HG03571 (cell line): ENCODE measurements around the gene HS1BP3.
A peak's percentile ranks its signal among the peaks of the same experiment; 100 is the strongest.

Experiments used
- ATAC-seq: cut with Tn5 transposase; IDR thresholded peaks from one replicate; pipeline ENCODE4 v1.9.1; 2021; ENCODE audit not compliant: unreplicated experiment

The HS1BP3 gene

DNA sequence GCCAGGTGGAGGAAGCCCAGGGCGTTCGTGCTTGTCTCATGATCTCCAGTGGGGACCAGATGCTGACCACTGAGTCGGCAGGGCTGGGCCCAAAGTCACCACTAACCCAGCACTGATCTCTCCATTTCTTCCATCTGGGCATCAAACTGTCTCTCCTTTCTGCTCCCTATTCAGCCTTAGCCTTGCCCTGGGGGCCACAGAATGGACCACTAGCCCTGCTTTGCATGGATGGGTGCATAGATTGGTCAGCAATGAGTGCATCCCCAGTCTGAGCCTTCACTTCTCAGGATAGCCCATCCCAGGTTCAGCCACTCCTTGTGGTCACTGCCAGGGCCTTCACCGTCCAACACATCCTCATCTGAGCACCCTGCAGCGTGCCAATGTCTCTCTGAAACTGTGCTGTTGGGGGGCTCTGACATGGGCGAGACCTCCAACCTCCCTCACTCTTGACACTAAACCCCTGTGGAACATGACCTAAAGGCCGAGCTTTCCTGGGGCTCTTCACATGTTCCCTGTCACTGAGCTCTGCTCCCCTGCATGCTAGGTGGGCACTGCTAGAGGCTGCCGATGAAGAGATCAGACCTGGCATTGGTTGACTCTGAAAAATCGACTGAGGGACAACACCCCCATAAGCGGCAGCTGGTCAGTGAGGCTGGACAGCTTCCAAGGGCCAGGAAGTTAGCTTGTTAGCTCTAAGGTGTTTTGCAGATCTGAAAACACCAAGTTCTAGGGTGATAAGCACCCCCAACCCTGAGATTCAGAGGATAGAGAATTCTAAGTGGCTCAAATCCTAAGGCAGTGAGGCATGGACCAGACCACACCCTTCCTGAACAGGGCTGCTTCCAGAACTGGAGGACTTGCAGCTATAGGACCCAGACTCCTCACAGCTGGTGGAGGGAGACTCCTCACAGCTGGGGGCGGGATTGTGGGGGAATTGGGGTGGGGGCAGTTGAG is 61.7 kb downstream of the HS1BP3 start:
- ATAC-seq: no peak

DNA sequence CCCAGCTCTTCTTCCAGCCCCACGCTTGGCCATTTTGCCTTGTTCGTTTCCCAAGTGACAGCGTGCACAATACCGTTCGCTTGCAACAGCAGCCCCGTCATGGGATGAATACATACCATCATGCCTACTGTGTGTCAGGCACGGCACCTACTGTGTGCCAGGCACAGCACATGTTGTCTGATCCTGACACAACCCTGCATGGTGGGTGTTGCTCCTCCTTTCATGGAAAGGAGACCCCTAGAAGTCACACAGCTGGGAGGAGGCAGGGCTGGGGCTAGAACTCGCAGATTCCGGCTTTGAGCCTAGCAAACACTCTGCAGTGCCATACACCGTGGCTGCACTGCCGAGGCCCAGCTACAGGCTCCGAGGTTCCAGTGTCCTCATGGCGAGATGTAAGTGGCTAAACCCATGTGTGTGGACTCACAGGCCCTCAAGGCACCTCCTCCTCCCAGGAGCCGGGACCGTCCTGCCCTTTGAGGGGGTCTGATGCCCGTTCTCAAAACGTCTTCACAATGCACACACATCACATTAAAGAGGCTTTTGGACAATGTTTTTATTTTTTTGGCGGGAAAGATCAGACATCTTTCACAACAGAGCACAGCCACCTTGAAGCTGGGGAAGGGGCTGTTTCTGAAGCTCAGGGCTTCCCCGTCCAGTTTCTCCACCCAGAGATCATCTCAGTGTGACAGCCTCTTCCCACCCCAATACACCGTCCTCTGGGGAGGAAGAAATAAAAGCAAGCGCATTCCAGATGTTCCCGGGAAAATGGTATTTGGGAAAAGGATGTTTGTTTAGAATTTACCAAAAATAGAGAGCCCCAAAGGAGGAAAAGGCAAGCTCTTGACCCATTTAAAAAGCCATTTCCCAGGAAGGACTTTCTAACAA is 64.9 kb downstream of the HS1BP3 start:
- ATAC-seq: no peak

DNA sequence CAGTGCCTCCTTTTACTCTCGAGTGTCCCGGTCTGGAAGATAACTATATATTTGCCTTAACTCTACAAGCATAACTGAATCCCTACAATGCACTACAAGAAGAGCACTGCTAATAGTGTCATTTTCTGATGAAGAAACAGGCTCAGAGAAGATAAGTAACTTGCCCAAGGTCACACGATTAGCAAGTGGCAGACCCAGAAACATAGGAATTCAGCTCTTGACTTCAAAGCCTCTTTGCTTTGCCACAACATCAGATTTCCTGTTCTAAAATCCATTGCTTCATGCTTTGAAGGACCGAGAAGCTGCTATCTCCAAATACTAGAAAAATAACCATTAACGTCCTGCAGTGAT is 65.6 kb downstream of the HS1BP3 start:
- no peak for ATAC-seq

DNA sequence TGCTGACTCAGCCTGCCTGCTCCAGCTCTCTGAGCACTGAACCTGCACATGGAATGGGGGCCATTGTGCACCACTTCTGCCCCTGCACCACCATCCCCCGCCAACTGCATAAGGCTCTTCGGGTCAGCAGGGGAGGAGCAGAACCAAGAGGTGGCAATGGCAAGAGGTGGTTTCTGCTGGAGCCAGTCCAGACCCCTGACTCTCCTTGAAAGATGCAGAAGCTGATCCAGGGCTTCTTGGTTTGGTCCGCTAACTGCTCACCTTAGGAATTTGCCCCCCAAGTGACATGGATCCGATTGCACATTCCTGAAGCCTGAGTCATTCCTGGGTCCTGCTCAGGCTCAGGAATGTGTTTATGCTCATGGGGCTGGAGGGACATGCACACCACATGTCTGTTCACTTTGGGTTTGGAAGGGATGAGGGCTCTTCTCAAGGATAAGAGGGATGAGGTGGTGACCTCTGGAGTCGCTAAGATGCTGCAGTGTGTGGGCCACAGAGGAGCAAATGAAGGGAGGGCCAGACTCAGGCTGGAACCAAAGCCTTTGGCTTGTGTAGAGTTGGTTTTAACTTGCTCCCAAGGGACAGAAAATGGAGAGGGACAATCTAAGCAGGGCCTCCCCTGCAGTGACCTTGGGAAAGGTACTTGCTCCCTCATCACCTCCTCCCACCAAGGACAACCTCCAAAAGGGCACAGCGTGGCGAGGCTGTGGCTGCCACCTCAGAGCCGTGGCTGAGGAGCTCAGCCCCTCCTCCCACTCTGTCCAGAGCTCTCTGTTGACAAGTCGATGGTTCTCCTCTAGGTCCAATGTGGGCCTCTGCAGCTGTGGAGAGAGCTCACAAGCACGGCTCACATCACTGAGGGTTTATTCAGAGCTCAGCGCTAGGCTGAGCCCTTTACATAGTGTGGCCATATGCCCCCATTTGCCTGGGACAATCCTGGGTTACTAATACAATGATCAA is 66.2 kb downstream of the HS1BP3 start:
- no peak for ATAC-seq

DNA sequence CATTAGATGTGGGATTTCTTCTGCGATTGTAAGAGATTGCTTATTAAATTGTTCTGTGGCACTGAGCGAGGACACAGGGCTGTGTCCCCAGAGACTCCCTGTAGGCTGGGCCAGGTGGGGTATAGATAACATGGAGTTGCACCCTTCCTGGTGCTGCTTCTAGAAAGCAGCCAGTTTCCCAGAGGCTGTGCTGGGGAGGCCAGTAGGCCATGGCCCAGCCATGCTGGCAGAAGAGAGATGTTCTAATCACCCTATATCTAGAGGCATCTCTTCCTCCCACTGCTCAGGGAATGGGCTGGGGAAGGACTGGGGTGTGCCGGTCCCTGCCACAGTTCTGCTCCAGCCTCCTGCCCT is 66.9 kb downstream of the HS1BP3 start:
- ATAC-seq: no peak

DNA sequence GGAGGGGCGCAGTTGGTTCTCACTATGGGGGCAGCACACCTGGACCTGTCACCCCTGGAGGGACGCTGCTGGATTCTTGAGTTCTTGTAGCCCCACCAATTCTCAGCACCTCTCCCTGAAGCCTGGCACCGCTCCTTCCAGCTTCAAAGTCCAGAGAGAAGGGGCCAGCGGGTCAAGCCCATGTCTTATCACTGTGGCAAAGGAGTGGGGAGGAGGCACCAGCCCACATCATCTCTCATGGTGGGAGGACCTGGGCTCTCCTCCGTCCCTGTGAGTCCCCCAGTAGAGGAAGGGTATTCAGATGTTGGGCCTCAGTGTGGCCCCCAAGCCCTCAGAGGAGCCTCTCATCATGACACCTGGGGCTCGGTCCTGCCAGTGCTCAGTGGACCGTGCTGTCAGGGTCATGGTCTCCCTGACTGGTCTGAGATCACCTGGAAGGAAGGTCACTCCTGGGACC is 67.4 kb downstream of the HS1BP3 start:
- no peak for ATAC-seq

DNA sequence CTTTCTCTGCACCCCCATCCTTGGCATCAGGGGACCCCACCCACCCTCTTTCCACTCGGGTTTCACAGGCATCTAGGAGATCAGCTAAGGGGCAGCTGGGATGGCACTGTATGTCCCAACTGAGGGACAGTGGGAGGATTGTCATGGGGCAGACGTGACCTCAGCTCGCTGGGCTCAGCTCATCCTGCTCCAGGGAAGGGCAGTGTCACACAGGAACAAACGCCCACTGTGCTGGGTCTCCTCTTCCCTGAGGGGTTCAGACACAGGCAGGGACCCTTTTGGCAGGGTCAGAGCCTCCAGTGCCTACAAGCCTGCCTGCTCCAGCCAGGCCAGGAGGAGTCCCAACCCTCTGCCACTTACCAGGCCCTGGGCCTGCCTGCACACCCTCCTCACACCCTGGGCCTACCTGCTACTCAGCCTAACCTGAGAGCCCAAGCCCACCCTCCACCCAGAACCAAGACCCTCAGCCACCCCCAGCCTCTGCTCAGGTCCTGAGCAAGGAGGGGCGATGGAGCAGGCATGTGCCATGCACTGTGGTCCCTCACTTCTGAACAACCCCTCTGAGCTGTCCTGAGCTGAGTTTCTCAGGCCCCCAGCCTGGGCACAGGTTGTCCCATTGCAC is 68.2 kb downstream of the HS1BP3 start:
- no peak for ATAC-seq

DNA sequence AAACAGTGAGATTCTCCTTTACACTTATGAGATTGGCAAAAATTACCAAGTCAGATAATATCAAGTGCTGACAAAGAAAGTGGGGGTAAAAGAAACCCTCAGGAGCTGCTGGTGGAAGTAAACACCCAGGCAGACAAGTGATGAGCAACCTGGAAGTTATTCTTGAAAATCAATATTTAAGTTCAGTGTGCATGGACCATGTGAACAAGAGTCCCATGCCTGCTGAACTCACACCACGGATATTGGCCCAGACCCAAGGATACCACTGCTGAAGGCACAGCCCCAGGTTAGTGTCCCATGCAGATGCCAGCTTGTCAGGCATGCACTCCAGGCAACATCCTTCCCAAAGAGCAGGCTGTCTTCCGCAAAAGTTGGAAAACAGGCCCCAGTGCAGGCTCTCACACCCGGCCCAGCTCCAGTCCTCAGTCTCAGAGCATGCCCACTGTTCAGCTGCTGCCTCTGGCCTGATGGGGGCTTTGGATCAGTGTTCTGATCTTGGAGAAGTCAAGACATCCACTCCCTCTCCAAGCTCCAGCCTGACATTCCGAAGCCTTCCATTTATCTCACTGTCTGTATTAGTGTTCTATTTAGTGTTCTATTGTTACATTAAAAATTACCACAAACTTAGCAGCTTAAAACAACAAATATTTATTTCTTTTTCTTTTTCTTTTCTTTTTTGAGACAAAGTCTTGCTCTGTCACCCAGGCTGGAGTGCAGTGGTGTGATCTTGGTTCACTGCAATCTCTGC is 70.0 kb downstream of the HS1BP3 start:
- ATAC-seq: no peak

DNA sequence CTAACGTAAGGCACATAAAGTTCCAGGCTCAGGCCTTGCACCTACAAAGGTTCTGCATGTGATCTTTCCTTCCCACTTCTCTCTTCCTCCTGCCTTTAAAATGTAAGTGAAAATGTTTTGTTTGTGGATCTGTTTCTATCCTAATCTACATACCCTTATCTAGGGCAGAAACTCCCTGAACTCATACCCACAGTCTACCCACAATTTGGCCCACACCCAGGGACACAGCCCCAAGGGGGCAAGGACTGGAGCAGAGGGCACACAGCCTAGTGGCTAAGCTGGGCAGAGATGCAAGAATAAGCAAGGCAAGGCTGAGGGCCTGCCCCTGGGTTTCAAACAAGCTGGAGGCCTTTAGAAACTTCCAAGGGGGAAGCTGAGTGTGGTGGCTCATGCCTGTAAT is 71.0 kb downstream of the HS1BP3 start:
- ATAC-seq: no peak

DNA sequence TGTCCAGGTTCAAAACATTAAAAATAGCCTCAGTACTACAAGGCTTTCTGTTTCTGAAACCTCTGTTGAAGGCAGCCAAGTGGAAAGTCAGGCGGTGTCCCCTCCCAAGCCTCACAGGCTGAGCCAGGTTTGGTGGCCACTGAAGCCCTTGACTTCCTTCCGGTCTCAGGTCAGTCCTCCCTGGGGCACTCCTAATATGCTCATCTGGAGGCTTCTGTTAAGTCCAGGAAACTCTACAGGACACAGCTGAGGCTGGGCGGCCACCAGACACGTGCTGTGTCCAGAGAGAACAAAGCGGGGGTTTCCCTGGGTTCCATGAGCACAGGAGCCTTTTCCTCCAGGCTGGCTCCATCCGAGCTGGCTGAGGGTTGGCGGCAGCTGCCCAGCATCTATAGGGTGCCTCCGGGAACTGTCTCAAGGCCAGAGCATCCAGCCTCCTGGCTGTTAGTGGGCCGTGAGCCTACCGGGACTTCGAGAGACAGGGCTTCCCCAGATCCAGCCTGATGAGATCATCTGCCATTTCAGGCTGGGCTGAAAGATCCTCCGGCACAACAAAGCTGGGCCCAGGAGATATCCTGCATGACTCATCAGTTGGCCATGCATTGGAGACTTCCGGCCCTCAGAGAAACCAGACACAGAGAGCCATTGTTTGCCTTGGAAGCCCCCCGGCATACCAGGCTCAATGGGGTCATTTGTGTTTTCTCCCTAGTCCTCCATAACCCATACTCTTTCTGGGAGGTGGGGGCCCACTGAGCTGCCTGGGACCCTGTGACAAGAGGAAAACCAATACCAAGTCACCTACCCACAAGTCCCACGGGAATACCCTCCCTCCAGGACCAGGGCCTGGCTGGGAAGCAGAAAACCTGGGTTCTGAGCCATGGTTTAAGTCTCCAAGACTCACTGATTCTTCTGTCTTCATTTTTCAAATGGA is 71.7 kb downstream of the HS1BP3 start:
- ATAC-seq: peak; percentile 69

DNA sequence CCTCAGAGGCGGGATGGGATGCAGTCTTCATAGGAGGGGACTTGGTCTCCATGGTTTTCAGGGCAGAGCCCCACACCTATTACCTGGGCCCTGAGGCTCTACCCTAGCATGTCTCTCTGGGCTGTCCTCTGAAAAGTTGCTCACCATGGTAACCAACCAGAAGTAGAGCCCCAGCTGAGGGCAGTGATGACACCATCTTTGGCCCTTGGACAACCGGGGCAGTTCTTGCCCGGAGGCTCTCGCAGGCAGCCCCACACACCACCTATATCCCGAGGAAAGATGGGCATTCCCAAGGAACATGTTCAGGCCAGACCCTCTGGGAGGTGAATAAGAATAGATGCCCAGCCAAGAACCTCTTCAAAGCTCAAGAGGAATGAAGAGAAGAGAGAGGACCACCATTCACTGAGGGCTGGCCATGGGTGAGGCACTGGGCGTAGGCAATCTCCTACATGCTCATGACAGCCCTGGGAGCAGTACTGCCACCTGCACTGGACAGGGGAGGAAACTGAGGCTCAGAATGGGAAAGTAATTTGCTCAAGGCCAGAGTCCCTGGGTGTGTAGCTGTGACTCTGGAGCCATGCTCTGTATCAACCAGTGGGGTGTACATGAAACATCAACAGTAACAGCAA is 72.5 kb downstream of the HS1BP3 start:
- ATAC-seq: no peak

DNA sequence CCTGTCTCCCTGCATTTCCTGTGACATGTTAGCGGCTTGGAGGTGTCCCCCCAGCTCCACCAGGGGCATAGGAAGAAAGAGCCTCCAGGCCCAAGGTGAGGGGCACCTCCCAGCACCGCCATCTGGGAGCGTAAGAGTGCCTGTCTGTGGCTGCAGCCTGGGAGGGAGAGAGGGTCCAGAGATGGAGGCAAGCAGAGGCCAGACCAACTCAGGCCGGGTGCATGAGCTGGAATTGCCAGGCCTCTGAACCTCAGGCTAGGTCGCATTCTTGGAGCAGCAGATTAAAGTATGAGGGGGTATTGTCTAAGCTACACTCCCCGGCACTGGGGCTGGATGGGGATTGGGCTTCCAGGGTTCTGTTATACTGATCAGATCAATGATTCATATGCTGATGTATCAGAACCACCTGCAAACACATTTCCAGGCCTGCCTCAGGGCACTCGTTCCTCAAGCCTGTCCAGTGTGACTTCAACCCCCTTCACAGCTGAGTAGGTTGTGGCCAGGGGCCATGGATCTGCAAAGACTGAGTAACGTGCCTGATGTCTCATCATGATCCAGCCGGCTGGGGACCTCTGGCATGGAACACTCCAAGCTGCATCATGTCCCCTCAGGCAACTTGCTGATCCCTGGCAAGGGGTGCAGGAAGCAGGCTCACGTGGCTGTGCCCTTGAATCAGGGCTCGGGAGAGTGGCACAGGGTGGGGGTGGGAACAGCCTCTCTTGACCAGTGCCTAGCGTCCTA is 73.2 kb downstream of the HS1BP3 start:
- ATAC-seq: no peak

DNA sequence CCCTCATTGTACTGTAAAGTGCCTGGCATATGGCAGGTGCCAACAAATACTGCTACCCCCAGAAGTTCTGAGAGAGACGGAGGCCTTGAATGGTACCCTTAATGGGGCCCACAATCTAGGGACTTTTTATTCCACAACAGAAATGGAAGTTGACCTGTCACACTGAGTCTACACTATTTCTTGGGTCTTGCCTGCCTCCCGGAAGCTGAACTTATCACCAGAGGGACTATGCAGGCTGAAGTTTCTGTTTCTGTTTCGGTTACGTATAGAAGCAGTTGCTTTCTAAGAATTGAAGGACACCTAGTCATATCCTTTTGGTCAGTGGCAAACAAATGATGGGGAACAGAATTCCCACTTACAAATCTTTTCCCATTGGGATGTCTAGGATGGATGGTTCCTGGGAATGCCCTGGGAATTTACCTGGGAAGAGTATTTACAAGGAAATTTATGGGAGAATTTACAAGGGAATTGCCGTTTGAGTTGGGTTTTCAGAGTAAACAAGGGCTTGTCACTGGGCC is 74.2 kb downstream of the HS1BP3 start:
- ATAC-seq: peak; percentile 67

DNA sequence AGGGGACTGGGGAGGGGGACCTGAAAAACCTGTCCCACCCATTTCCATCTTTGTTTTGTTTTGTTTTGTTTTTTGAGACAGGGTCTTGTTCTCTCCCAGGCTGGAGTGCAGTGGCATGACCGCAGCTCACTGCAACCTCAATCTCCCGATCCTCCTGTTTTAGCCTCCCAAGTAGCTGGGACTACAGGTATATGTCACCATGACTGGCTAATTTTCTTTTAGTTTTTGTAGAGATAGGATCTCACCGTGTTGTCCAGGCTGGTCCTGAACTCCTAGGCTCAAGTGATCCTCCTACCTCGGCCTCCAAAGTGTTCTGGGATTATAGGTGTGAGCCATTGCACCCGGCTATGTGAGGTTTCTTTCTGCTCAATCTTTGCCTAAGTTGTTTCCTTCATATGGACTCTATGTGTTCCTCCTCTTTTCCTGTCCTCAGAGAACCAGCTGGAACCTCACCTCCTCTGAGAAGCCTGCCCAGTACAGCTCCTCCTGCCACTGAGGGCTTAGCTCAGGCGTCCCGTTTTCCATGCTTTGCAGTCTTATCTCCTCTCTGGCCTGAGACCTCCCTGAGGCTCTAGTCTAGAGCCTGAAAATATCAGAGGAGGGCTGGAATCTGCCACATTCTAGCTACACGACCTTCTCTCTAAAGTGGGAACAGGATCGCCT is 74.8 kb downstream of the HS1BP3 start:
- ATAC-seq: no peak

DNA sequence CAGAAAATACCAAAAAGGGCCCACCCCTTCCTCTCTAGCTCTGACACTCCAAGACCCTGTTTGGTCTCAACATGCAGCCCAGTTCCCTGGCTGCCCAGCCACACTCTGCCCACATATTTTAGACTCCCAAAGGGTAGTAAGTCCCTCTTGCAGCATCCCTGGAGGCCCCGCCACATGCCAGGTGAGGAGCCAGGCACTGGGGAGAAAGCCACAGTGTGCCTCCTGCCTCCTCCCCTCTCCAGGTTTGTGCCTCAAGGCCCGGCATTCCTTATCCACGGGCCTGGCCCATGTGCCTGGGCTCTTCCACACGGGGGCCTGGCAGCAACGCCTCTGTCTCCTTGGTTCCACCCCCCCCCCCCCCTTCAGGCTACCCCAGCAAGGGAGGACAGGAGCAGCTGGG is 75.5 kb downstream of the HS1BP3 start:
- ATAC-seq: no peak

DNA sequence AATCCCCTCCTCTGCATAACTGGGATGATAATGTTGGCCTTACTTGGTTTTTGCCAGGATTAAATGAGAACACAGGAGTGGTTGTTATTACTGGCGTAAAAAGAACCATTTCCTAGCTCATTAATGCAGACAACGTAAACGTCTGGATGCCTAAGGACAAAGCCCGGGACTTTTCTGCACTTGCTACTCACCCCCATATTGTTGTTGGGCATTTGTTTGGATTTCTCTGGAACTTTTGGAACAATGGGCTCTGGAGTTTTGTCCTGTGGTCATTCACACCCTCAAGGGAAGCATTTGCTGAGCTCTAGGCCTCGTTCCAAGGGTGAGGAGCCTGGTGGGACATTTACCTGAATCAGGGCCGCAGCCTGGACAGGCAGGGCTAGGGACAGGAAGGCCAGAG is 76.0 kb downstream of the HS1BP3 start:
- no peak for ATAC-seq

DNA sequence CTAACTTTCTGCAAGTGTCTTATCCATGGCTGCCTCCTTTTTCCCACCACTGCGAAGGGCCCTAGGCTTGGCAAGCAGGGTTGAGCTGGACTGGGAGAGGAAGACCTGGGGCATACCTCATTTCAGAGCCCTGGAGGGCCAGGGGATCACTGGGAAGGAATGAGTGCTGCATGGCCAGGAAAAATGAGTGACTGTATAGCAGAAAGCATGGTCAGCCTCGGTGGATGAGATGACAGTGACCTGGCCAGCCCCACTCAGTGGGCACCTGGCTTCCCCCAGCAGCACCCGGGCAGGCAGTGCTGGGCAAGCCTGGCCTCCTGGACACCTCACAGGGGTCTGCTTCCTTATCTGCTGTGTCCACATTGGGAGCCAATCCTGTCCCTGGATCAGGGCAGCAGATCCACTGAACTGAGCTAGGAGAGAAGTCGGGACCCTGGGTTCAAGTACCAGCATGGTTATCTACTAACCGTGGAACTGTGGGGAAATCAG is 76.4 kb downstream of the HS1BP3 start:
- ATAC-seq: no peak
